ENCODE results near the gene SORCS3. TPM values are rescaled to one million over a fixed set of nuclear protein-coding genes. Genes with fewer than 3 reads are reported as not detected.

Gene SORCS3
- total RNA-seq, 1 donor from 2014 or later: 0.06 TPM

DNA sequence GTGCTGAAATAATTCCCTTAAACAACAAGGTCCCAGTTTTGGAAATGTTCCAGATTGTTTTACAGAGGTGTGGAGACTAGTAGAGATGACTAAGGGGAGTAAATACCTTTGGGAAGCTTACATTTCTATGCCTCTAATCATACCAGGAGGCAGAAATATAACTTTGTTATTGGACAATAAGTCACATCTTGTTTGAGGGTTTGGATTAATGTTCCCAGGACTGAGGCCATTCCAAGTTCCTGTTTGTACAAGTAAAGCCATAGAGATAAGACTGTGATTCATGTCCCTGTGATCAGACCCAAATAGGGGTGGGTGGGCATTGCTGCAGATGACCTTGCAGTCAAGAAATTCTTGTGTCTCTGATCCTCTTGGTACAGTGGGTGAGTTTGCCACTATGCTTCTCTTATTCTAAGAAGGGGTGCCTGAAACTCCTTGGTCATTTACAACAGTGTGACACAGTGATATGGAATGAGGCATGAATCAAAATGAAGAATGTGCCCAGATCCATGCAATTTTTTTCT is 508.3 kb downstream of the SORCS3 start:
- no peak for DNase-seq (ENCODE audit: extremely low read depth, low read depth, low spot score)

- DNase-seq (ENCODE audit: extremely low read depth, low read depth, low spot score): no peak
Measured at GRCh38 chr10:105150259-105150880, 509.3 kb downstream of the SORCS3 start.

DNA sequence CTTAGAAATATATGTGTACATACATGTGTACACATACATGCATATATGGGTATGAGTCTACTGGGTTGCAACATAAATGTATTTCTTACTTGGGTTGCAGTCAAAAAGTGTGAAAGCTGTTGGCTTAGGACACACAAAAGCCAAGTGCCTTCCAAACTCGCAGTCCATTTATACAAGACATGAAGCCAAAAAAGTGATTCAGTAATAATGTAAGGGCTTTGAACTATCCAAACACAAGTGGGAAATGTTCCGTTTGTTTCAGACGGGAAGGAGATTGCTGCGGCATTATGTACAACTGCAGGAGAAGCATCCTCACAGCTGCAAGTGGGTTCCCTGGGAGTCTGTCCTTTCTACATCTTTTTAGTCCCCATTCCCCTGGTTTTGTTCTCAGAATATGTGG is 513.6 kb downstream of the SORCS3 start:
- DNase-seq (ENCODE audit: extremely low read depth, low read depth, low spot score): no peak

DNA sequence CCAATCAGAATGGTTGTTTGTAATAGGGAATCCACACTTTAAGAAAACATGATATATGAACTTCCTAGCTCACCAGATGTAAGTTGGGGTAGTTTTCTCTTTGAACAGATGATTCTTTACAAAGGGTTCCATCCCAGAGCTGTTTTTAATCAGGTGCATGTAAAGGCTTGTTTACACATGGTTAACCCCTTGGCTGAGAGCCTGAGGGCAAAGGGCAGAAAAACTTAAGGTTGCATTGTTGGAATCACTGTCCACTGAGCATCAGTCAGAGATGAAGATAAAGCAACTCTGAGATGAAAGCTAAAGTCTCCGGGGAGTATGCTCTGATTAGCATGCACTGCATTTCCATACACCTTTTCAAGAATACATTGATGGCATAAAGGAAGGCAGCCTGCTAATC is 518.2 kb downstream of the SORCS3 start:
- DNase-seq (ENCODE audit: extremely low read depth, low read depth, low spot score): no peak

- no peak for DNase-seq (ENCODE audit: extremely low read depth, low read depth, low spot score)
Measured at GRCh38 chr10:105161149-105161548, 520.1 kb downstream of the SORCS3 start.

DNA sequence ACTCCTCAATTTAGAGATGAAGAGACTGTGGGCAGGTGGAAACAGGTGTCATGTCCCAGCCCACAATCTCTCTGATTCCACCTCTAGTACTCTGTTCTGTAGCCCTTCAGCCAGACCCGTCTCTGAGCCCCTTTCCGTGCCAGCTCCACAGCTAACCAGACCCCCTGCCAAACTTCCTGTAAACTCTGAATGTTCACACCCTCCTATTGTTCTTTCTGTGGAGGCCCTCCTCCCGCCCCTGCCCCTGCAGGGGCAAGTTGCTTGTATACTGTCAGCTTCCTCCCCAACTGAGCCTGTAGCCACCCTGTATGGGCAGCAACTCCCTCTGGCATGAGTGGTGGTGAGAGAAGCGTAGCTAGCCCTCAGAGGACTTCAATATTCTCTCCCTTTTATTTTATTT is 520.7 kb downstream of the SORCS3 start:
- no peak for DNase-seq (ENCODE audit: extremely low read depth, low read depth, low spot score)

- no peak for DNase-seq (ENCODE audit: extremely low read depth, low read depth, low spot score)
Measured at GRCh38 chr10:105170521-105170920, 529.4 kb downstream of the SORCS3 start.

- no peak for DNase-seq (ENCODE audit: extremely low read depth, low read depth, low spot score)
Measured at GRCh38 chr10:105171945-105172344, 530.9 kb downstream of the SORCS3 start.

- DNase-seq (ENCODE audit: extremely low read depth, low read depth, low spot score): no peak
Measured at GRCh38 chr10:105181626-105182025, 540.5 kb downstream of the SORCS3 start.

DNA sequence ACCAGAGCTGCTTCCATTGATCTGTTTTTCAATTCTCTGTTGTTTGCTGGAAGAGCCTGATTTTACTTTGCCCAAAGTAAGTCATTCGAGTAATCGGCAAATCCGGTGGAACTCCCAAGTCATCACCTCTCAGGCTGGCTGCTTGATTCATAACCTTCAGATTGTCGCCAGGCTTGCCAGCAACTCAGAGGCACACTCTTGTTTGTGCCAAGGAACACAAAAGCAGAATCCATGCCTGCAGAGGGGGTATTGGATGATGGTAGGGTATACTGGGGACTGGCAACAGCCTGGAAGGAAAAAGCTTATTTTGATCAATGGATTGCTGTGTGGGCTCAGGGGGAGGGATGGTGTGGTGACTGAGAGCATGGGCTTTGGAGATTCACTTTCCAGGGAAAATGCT is 542.4 kb downstream of the SORCS3 start:
- DNase-seq (ENCODE audit: extremely low read depth, low read depth, low spot score): no peak

GRCh38 chr10:105185161-105185560 is 544.1 kb downstream of the SORCS3 start:
- no peak for DNase-seq (ENCODE audit: extremely low read depth, low read depth, low spot score)

- no peak for DNase-seq (ENCODE audit: extremely low read depth, low read depth, low spot score)
Measured at GRCh38 chr10:105187243-105187642, 546.2 kb downstream of the SORCS3 start.

DNA sequence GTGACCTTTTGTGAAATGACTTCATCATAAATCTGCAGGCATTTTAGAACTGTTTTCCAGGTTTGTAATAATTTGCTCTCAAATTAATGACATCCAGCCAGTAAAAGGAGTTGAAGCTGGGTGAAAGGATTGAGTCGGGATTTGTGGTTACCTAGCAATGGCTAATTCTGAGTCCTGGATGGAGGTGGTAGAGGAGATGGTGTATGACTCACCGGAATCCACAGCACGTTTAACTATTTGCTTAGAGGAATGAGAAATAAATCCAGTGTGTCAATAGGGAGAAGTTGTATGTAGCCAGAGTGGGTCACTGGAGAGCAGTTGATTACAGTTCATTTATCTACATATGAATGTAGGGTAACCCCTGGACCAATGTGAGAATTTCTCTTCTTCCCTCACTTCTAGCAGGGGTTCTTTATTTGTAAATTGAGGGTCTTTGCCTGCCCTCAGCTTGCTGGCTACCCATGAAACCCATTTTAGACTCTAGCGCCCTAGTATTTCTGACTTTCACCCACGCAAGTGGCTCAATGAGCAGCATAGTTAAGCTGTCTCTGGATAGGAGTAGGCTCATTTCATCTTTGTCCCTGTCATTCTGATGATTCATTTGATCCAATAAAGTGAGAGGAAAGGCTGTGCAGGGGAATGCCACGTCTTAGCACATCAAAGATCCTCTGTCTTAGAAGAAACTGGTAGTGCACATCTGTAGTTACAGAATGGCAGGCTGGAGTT is 547.8 kb downstream of the SORCS3 start:
- DNase-seq (ENCODE audit: extremely low read depth, low read depth, low spot score): no peak

DNA sequence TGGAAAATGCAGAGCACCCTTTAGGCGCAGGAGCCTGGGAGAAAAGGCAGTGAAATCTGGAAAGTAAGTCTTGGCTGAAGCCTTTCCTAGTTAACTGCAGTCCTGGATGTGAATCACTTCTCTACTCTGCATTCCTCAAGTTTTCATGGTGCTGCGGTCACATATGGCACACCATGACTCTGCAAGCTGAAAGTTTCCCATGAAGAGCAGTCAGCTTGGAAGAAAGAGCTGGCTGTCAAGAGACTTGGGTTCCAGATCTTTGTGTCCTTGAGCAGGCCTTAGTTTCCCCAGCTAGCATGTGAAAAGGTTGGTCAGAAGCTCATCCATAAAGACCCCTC is 548.3 kb downstream of the SORCS3 start:
- DNase-seq (ENCODE audit: extremely low read depth, low read depth, low spot score): no peak

DNA sequence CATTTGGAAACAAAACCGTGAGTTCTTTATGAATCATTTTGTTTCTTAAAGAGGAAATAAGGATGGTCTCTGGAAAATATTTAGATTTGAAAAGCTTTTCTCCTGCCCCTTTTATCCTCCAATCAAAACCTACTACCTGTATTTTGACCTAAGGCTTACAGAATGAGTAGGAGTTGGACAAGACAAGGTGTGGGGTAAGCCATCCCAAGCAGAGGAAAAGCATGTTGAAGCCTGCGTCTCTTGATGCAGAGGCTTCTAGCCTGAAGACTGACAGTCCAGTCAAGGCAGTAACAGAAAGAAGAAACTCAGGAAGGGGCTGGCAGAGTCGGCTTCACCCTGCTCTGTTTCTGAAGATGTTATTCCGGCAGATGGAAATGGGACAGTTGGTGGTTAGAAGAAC is 551.1 kb downstream of the SORCS3 start:
- no peak for DNase-seq (ENCODE audit: extremely low read depth, low read depth, low spot score)

GRCh38 chr10:105192861-105193260 is 551.8 kb downstream of the SORCS3 start:
- no peak for DNase-seq (ENCODE audit: extremely low read depth, low read depth, low spot score)

- no peak for DNase-seq (ENCODE audit: extremely low read depth, low read depth, low spot score)
Measured at GRCh38 chr10:105195831-105196230, 554.7 kb downstream of the SORCS3 start.

- DNase-seq (ENCODE audit: extremely low read depth, low read depth, low spot score): no peak
Measured at GRCh38 chr10:105197598-105198364, 556.7 kb downstream of the SORCS3 start.

GRCh38 chr10:105206616-105207015 is 565.5 kb downstream of the SORCS3 start:
- no peak for DNase-seq (ENCODE audit: extremely low read depth, low read depth, low spot score)

DNA sequence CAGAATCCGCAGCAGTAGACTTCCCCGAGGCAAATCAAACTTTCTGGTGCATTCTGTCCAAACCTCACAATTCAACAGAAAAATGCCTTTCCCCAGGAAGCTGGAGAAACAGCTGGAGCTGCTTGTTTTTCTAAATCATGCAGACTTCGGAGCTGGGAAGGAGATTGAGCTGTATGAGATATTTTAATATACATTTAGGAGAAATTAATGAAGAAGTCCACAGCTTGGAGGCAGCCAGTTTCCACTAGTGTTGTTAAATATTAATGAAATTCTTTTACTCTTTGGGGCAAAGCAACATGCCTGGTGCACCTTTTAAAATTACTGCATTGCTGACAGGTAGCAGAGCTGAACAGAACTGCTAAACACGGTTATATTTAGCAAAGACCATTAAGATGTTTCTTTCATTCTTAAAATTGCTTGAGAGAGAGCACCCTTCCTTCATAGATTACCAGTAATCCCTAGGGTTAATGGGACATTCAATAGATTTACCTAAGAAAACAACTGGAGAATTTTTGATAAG is 566.4 kb downstream of the SORCS3 start:
- no peak for DNase-seq (ENCODE audit: extremely low read depth, low read depth, low spot score)

GRCh38 chr10:105210546-105210945 is 569.5 kb downstream of the SORCS3 start:
- no peak for DNase-seq (ENCODE audit: extremely low read depth, low read depth, low spot score)

DNA sequence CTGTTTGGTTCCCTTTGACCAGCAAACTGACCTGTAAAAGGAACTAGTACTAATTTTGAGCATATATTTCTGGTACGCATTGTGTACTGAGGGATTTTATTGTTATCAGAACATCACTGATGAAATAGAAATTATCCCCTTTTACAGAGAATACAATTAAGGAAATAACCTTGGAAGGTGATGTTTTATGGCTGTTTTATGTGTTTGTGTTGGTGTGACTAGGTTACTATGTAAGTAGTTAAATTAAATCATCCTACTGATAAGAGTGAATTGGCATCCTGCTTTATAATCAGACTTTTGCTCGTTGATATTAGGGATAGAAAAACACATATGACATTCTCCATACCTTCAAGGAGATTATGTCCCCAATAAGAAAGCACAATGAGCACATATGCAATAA is 596.6 kb downstream of the SORCS3 start:
- no peak for DNase-seq (ENCODE audit: extremely low read depth, low read depth, low spot score)

Data from glomerular endothelial cell (primary cell).